Gastroesophageal sphincter (tissue), 3 donors: Measurements from ENCODE around the gene MAU2.

Experiments
- EP300 ChIP-seq: sonication (generic); formaldehyde crosslinking; IDR thresholded peaks from one replicate; pipeline ENCODE4 v1.6.1; 2017; ENCODE audit warnings: antibody characterized with exemption, mild to moderate bottlenecking
- POLR2A ChIP-seq, 2 donors: fragments of 450-650 bp; IDR thresholded peaks; one replicate each; pipeline ENCODE4 v1.6.1; 2017; ENCODE audit warnings: antibody characterized with exemption in 2 of 2, mild to moderate bottlenecking in 2 of 2, moderate library complexity in 1 of 2
- TF ChIP-seq, protein P1 (sequence below), 4 experiments: fragments of 200-600 bp in 2 of 4; fragments of 450-650 bp in 2 of 4; sonication (generic) in 1 of 4; IDR thresholded peaks; one replicate each; pipeline ENCODE4 v1.5.1; 2017 to 2019; ENCODE audit warnings: antibody characterized with exemption in 4 of 4, mild to moderate bottlenecking in 2 of 4, moderate library complexity in 2 of 4

DNA sequence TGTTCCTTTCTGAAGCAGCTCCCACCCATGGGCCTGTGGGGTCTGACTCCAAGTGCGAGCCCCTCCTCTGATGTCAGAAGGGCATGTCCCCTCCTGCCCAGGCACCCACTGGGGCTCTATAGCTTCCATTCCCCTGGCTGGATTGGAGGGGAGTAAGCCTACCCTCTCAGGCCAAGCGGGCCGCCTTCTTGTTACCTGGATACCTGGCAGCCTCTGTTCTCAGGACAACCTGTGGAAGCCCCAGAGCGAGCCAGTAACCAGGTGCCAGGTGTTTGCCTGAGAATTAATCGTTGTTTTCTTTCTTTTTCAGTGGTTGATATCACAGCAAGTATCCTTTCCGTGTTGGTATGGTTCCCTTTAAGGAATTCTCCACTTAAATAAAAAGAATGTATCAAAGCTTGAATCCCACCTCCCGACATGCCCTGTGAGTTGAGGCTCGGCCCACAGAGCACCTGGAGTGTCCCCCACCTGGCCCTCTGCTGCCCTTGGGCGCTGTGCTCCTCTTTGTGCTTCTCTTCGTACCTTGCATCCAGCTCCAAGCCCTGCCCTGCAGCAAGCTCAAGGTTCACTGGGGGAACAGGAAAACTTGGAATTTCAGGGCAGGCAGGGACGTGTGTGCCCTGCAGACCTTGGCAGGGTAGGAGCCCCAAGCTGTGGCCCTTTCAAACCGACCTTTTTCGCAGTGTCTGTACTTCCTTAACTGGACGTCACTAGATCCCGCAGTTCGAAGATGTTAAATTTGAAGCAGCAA lies 15.0 kb downstream of the MAU2 start:
- TF ChIP-seq, protein P1, sequence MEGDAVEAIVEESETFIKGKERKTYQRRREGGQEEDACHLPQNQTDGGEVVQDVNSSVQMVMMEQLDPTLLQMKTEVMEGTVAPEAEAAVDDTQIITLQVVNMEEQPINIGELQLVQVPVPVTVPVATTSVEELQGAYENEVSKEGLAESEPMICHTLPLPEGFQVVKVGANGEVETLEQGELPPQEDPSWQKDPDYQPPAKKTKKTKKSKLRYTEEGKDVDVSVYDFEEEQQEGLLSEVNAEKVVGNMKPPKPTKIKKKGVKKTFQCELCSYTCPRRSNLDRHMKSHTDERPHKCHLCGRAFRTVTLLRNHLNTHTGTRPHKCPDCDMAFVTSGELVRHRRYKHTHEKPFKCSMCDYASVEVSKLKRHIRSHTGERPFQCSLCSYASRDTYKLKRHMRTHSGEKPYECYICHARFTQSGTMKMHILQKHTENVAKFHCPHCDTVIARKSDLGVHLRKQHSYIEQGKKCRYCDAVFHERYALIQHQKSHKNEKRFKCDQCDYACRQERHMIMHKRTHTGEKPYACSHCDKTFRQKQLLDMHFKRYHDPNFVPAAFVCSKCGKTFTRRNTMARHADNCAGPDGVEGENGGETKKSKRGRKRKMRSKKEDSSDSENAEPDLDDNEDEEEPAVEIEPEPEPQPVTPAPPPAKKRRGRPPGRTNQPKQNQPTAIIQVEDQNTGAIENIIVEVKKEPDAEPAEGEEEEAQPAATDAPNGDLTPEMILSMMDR (IDR thresholded peaks at IDR 0.05): no peak
- TF ChIP-seq EP300 (no peak), POLR2A (IDR thresholded peaks at IDR 0.05) (no peak)
